HepG2 (cell line): ENCODE data around the gene TECPR1. TPM values are rescaled to one million over a fixed set of nuclear protein-coding genes. Genes with fewer than 3 reads are reported as not detected.

ENCODE experiments used
- AGO2 ChIP-seq: fragments of 200-400 bp; formaldehyde crosslinking; optimal IDR thresholded peaks from 2 replicates; pipeline ENCODE3; 2017; ENCODE audit warnings: mild to moderate bottlenecking, low read depth, low read length, moderate library complexity
- ARID4A ChIP-seq: sonication (generic); formaldehyde crosslinking; IDR thresholded peaks from 2 replicates; pipeline ENCODE4 v1.5.0; 2020; ENCODE audit warnings: mild to moderate bottlenecking, missing genetic modification reagents, borderline replicate concordance
- BCLAF1 ChIP-seq: fragments of 450-650 bp; IDR thresholded peaks from 2 replicates; pipeline ENCODE4 v1.6.1; 2017; ENCODE audit warnings: mild to moderate bottlenecking
- MLLT10 ChIP-seq: sonication (generic); formaldehyde crosslinking; IDR thresholded peaks from 2 replicates; pipeline ENCODE4 v1.4.0; 2020; ENCODE audit warnings: missing genetic modification reagents
- SIN3A ChIP-seq: IDR thresholded peaks from 2 replicates; pipeline ENCODE4 v1.6.1; 2011; ENCODE audit warnings: low read depth, mild to moderate bottlenecking, control low read depth, low read length, borderline replicate concordance
- SIX1 ChIP-seq: sonication (generic); formaldehyde crosslinking; IDR thresholded peaks from 2 replicates; pipeline ENCODE4 v1.4.0; 2020; ENCODE audit warnings: missing genetic modification reagents, borderline replicate concordance
- SRF ChIP-seq: IDR thresholded peaks from 2 replicates; pipeline ENCODE4 v1.6.1; 2011; ENCODE audit warnings: mild to moderate bottlenecking, low read depth, low read length, moderate library complexity
- WIZ ChIP-seq: sonication (generic); formaldehyde crosslinking; IDR thresholded peaks from 2 replicates; pipeline ENCODE4 v1.5.1; 2020; ENCODE audit warnings: mild to moderate bottlenecking, missing genetic modification reagents
- ZBTB14 ChIP-seq: sonication (generic); formaldehyde crosslinking; IDR thresholded peaks from 2 replicates; pipeline ENCODE4 v1.4.0; 2020; ENCODE audit warnings: missing genetic modification reagents
- ZNF281 ChIP-seq: sonication (generic); formaldehyde crosslinking; IDR thresholded peaks from 2 replicates; pipeline ENCODE4 v1.4.0; 2020; ENCODE audit warnings: missing genetic modification reagents, borderline replicate concordance
- ZNF761 ChIP-seq: sonication (generic); formaldehyde crosslinking; conservative IDR thresholded peaks from 2 replicates; pipeline ENCODE4 v1.4.0; 2020; ENCODE audit warnings: mild to moderate bottlenecking, missing genetic modification reagents
- ZNF782 ChIP-seq: sonication (generic); formaldehyde crosslinking; IDR thresholded peaks from 2 replicates; pipeline ENCODE4 v1.4.0; 2020; ENCODE audit warnings: missing genetic modification reagents, mild to moderate bottlenecking, borderline replicate concordance
- ZXDC ChIP-seq: sonication (generic); formaldehyde crosslinking; IDR thresholded peaks from 2 replicates; pipeline ENCODE4 v1.5.0; 2020; ENCODE audit warnings: mild to moderate bottlenecking, missing genetic modification reagents
- polyA plus RNA-seq, 8 experiments: library from polyadenylated mRNA; depleted of rRNA in 3 of 8; stranded (reverse) in 7 of 8; unstranded in 1 of 8; fragments of >200 nt; fragmentation: Illumina TruSeq in 4 of 8; extraction: Trizol in 4 of 8; gene quantifications; 2 replicates each; pipeline versions ENCODE4 v1.2.1 to v1.2.3, GENCODE V29; 2011 to 2016; ENCODE audit warnings: low read depth in 4 of 8, missing spikeins in 1 of 8, mixed read lengths in 1 of 8; ENCODE audit not compliant: insufficient read depth in 1 of 8
- total RNA-seq, 5 experiments: library from RNA; depleted of rRNA; stranded (reverse); fragments of >200 nt; fragmentation: Illumina TruSeq; extraction: Trizol; gene quantifications; 2 replicates each; pipeline ENCODE4 v1.2.3, GENCODE V29; 2016; ENCODE audit warnings: low read depth in 1 of 5

The TECPR1 gene
- total and polyA plus RNA-seq, 2 of the 13 experiments (the other 11 are each of a cell fraction or from before 2014, with no cell fraction given): 2.3 to 6.3 TPM

GRCh38 chr7:98211676-98212531, 40.1 kb downstream of the TECPR1 start (continued):
- no peak for TF ChIP-seq ZXDC
- TF ChIP-seq SIN3A: no peak
- TF ChIP-seq MLLT10 (CRISPR knock-in tag): no peak
- TF ChIP-seq ZNF761 (CRISPR knock-in tag): no peak
- TF ChIP-seq BCLAF1: no peak
- no peak for TF ChIP-seq ZBTB14
- TF ChIP-seq ZNF782 (CRISPR knock-in tag): no peak
- TF ChIP-seq SRF: no peak
- TF ChIP-seq AGO2: no peak
- TF ChIP-seq ZNF281 (CRISPR knock-in tag): peak; percentile 84
- no peak for TF ChIP-seq WIZ (CRISPR knock-in tag)
- TF ChIP-seq SIX1 (CRISPR knock-in tag): no peak
- TF ChIP-seq ARID4A: peak; percentile 73
